CD4-positive, alpha-beta T cell treated with Interleukin-17A for 1 hour (primary cell): ENCODE results near the gene LCK.
"Not testable (repeated sequence)": the region's sequence is repeated elsewhere in the genome, so short reads cannot be mapped to it uniquely, and the experiment has no call there.

Experiments used
- DNase-seq: peaks from one replicate; pipeline ENCODE4 v3.0.0-alpha.2; 2020

The LCK gene

DNA sequence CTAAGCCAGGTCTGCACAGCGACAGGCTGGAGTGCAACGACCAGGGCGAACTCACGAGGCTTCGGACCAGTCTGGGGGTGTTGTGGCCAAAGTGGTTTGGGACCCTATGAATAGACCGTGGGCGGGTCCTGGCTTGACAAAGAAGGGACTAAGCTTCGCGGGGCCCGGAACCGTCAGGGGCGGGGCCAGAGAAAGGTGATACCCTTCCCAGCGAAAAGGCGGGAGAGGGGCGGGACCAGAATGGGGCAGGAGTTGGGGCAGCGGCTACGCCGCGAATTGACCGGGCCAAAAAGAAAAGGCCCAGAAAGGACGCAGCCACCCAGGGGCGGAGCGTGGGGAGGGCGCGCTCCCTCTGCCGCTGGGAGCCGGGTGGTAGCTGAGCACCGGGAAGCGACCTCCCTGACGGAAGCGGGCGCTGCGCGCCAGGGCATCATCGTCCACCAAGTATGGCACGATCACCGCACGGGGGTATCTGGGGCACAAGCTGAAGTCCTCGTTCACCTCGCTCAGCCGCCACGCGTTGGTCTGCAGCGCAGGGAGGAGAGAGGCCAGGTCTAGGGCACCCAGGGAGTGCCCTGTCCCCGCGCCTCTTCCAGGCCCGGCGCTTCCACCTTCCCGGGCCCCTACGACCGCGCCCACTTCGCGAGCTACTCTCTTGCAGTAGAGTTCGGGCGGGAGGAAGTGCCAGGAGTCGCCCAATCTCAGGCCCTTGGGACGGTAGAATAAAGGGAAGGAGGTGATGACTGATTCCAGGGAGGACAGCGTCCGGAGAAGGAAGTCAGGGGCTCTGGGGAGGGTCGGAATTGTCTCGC lies 10.7 kb upstream of the LCK start:
- DNase-seq: peak; percentile 68

DNA sequence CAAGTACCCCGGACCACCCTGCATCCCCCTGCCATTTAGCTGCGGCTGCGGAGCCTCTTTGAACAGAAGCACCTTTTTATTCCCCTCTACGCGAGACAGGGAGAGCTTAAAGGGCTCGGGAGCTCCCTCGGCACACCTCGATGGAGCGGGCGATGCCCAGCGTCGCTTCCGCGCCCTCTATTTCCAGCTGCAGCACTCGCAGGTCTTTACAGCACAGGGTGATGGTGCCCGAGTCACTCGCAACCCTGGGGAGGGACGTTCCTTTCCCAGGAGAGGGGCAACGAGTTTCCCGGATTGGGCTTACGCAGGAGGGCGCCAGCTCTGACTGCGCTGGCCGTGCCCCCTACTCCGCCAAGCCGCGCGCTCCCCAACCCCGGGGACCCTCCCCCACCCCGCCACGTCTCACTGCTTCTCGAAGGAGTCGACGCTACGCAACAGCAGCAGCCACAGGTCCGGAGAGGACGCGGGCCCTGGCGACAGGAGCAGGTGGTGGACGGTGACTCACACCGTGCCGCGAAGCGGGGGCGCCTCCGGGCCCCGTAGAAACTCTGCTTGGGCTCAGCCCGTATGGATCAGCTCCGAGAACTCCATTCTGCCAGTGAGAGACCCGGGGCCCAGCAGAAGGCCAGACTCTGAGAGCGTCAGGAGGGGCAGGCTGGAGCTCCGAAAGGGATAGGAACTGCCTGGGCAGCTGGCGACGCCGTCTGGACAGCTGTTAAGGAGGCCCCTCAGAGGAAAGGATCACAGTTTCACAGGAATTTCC lies 9.9 kb upstream of the LCK start:
- DNase-seq: peak; percentile 39

DNA sequence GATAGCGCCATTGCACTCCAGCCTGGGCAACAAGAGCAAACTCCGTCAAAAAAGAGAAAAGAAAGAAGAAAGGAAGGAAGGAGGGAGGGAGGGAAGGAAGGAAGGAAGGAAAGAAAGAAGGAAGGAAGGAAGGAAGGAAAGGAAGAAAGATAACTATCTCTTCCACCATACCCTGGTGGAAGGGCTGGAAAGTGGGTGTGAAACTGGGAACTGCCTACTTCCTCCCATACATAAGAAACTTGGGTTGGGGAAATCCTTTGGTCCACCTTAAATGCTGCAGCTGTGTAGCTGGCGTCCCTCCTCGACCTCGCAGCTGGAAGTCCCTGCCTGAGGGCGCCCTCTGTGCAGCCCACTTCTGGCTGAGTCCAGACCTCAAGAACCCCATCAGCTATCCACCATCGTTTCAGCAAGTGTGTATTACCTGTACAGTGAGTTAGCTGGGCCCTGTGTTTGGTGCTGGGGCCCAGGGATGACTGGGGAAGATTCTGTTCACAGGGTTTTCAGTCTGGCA lies 8.7 kb upstream of the LCK start:
- no peak for DNase-seq

DNA sequence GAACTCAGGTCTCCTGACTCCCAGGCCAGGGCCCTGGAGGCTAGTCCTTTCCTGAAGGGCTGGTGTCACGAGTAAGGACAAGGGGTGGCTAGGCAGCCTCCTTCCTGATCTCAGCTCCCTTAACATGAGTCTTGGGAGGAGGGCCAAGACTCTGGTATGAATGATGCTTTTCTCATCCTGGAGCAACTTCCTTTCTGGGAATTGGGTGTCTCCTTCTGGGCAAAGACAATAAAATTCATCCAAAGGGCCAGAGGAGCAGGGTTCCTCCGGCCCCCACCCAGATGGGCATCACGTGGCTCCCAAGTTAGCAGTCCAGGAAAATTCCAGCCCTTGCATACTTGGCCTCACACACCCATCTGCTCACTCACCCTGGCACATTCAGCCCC lies 4.2 kb upstream of the LCK start, which contains the start of gene FAM167B:
TSS of gene FAM167B (plus strand) at position 335 of the 386 bp plus-strand sequence. CDS start 200 bp downstream, outside the sequence.
- no peak for DNase-seq

DNA sequence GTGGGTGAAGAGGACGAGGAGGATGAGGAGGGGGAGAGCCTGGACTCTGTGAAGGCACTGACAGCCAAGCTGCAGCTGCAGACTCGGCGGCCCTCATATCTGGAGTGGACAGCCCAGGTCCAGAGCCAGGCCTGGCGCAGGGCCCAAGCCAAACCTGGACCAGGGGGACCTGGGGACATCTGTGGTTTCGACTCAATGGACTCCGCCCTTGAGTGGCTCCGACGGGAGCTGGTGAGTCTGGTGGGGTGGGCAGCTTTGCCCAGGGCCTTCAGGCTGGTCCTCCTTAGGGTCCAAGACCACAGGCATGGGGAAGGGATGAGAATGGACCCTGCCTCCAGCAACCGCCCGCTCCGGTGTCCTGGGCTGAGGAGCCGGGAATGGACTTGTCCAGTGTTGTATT lies 3.6 kb upstream of the LCK start:
- DNase-seq: no peak

DNA sequence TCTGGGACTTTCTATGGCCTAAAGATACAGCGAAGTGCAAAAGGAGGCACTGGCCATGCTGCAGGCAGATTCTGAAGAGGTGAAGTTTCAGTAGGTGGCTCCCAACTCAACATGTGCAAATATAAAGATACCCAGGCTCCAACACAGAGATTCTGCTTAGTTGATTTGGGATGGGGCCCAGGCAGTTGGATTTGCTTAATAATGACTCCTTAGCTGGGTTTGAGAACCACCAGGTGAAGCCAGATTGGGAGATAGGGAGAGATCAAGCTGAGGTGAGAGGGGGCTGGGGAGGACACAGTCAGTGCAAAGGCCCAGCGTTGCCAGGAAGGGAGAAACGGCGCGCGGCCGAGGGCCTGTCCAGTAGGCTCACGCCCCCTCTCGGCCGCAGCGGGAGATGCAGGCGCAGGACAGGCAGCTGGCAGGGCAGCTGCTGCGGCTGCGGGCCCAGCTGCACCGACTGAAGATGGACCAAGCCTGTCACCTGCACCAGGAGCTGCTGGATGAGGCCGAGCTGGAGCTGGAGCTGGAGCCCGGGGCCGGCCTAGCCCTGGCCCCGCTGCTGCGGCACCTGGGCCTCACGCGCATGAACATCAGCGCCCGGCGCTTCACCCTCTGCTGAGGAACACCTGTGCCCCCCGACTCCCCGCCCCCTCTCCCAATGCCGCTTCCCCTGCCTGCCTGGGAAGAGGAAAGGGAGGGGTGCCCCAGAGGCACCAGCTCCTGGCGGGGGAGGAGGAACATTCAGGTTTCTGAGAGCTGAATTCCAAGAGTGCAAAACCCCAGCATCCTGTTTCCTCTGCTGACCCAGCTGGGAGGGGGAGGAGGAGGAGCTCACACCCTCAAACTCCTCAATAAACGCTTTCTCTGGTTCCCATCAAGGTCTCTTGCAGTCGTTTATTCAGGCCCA lies 2.8 kb upstream of the LCK start:
- peak; percentile 78 for DNase-seq

DNA sequence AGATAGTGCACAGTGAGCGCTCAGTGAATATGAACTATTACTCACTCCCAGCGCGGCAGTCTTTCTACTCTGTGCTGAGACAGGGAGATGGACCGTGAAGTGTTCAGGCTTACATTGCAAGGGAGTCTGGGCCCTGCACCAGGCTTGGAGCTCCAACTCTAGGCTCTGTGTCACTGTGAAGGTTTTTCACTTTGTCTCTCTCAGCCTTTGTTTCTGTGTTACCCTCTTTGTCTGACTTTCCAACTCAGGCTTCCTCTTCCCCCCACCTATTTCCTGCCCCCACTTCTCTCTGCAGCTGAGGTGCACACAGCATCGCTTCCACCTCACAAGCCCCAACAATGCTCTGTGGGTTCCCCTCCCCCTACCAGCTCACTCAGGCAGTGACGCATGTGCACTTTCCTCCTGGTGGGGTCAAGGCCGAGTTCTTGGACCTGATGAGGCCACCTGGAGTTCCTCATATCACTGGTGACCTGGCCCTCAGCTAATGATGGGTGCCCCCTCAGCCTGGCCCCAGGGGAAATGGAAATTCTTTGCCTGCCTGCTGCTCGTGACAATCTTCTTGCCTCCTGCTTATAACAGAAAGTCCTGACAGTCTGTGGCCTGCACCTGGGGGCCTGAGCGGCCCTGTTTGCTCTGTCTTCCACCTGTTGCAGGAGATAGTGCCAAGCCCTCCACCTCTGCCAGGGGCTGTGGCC lies 1.1 kb upstream of the LCK start:
- DNase-seq: peak; percentile 91

DNA sequence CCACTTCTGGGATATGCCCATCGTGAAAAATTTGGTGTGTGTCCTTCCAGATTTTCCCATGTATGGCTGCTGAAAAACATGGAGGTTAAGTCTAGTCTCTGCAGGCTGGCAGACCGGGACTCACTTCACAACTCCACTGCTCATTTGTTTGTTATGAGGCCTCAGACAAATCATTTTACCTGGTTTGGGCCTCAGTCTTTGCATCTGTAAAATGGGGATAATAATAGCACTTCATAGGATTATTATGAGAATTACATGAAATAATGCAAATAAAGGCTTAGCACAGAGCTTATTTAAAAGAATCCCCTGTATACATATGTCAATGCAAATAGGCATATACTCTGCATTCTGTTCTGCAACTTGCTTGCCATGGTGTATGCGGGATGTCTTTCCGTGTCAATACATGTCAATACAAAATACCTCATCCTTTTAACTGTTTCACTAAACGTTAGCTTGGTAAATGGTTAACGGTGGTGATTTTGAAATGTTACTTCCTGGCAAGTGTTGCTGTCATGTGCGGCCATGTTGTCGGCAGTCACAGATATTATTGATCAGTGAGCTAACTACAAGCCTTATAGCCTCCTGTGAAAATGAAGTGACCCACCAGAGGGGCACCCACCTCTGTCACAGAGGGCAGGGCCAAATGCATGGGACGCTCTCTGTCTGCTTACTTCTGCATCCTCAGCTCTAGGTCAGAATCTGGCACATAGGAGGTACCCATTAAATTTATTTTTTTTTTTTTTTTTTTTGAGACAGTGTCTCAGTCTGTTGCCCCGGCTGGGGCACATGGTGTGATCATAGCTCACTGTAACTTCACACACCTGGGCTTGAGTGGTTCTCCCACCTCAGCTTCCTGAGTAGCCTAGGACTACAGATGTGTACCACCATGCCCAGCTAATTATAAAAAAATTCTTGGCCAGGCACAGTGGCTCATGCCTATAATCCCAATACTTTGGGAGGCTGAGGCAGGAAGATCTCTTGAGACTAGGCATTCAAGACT lies 4.3 kb downstream of the LCK start:
- peak; percentile 51 for DNase-seq

DNA sequence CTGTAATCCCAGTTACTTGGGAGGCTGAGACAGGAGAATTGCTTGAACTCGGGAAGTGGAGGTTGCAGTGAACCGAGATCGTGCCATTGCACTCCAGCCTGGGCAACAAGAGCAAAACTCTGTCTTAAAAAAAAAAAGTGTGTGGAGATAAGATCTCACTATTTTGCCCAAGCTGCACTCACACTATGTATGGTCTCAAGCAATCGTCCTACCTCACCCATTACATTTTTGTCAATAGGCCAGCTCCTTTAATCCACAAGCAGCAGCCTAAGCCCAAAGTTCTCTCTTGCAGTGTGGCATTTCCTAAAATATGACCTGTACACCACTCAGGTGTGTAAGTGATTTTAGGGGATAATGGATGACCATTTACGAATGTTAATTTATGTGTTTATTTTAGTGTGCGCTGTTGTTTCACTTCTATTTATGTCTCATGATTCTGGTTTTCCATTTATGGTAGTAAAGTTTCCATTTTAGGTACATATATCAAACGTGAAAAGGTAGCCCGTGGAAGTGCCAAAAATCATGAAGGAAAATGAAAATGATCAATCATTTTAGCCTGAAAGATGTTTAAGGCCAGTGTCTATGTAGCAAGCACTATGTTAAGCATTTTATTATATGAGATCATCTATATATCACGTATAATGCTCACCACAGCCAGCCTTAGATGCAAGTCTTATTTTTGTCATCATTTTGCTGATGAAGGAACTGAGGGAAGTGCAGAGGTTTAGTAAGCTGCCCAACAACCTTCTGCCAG lies 5.6 kb downstream of the LCK start:
- peak; percentile 41 for DNase-seq

DNA sequence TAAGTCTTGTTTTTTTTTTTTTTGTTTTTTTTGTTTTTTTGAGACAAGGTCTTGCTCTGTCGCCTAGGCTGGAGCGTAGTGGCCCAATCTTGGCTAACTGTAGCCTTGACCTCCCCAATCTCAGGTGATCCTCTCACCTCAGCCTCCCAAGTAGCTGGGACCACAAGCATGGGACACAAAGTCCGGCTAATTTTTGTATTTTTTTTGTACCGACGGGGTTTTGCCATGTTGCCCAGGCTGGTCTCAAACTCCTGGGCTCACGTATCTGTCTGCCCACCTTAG lies 6.1 kb downstream of the LCK start:
- DNase-seq: no peak

DNA sequence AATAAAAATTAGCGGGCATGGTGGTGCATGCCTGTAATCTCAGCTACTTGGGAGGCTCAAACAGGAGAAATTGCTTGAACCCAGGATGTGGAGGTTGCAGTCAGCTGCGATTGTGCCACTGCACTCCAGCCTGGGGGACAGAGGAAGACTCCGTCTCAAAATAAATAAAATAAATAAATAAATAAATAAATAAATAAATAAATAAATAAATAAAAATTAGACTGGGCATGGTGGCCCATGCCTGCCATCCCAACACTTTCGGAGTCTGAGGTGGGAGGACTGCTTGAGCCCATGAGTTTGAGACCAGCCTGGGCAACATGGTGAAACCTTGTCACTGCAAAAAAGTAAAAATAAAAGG lies 12.2 kb downstream of the LCK start:
- DNase-seq: not testable (repeated sequence)

DNA sequence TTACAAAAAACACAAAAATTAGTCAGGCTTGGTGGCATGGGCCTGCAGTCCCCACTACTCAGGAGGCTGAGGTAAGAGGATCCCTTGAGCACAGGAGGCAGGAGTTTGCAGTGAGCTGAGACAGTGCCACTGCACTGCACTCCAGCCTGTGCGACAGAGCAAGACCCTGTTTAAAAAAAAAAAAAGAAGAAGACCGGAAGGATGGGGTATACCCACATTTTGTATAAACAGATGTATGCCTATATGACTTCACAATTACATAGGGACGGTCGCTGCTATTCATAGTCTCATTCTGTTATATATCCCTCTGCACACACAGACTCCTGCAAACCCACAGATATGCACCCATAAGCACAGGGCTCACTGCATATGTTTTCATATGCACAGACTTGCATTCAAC lies 12.7 kb downstream of the LCK start:
- peak; percentile 23 for DNase-seq

DNA sequence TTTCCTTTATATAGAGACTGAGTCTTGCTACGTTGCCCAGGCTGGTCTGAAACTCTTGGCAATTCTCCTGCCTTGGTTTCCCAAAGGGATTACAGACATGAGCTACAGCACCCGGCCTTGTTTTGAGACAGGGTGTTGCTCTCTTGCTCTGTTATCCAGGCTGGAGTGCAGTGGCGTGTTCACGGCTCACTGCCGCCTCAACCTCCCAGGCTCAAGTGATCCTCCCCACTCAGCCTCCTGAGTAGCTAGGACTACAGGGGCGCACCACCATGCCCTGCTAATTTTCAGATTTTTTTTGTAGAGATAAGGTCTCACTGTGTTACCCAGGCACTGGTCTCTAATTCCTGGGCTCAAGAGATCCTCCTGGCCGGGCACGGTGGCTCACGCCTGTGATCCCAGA lies 14.8 kb downstream of the LCK start:
- no peak for DNase-seq

DNA sequence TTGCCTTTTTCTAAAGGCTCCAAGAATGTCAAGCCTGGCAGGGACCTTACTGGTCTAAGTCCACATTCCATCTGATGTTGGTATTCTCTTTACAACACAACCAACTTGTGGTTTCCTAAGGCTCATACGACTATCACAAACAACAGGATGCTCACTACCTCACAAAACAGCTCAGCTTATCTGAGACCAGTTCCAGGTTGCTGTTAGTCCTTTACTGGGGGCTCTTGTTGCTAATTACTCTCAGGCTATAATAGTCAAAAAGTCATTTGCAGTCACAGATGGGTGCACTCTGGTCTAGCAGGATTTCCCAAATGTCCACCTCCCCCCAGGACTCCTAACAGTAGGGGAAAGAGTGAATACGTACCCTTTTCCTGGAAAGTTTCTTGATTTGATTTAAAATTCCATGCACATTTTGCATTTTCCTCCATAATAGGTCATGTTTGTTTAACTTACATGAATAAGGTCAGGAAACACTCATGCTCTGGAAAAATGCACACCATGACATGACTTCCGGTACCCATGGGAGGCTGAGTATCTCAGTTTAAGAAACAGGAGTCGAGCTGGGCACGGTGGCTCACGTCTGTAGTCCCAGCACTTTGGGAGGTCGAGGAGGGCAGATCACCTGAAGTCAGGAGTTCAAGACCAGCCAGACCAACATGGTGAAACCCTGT lies 16.0 kb downstream of the LCK start:
- peak; percentile 49 for DNase-seq

DNA sequence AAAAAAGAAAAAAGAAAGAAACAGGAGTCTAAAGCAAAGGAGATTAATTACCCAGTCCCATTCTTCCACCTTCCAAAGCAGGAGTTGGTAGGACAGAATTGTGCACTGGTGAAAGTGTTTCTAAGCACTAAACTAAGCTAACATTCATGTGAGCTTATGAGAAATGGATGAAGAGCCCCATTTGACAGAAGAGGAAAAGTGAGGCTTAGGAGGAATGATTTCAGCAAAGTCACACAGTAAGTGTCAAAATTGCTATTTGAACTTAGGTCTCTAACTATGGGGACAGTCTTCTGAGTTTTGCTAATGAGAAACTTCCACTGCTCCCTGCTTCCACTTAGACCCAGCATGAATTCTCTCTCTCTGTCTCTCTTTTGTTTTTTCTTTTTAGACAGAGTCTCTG lies 18.7 kb downstream of the LCK start:
- no peak for DNase-seq

DNA sequence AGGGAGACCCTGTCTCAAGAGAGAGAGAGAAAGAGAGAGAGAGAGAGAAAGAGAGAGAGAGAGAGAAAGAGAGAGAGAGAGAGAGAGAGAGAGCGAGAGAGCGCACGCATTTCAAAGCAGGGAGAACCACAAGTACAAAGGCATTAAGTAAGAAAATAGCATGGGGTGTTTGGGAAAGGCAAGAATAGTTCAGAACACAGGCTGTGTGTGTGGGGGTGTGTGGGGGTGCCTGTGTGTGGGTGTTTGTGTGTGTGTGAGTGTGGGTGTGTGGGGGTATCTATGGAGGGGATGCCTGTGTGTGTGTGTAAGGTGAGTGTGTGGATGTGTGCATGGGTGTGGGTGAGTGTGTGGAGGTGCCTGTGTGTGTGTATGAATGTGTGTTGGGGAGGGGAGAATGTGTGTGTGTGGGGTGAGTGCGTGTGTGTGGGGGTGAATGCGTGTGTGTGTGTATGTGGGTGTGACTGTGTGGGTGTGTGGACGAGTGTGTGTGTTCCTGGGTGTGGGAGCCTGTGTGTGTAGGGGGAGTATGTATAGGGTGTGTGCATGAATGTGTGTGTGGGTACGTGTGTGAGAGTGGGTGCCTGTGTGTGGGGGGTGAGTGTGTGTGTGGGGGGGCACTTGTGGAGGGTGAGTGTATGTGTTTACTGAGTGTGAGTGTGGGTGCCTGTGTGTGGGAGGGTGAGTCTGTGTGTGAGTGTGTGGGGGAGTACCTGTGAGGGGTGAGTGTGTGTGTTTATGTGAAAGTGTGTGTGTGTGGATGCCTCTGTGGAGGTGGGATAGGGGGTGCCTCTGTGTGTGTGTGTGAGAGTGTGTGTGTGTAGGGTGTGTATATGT lies 21.7 kb downstream of the LCK start:
- DNase-seq: peak; percentile 57

DNA sequence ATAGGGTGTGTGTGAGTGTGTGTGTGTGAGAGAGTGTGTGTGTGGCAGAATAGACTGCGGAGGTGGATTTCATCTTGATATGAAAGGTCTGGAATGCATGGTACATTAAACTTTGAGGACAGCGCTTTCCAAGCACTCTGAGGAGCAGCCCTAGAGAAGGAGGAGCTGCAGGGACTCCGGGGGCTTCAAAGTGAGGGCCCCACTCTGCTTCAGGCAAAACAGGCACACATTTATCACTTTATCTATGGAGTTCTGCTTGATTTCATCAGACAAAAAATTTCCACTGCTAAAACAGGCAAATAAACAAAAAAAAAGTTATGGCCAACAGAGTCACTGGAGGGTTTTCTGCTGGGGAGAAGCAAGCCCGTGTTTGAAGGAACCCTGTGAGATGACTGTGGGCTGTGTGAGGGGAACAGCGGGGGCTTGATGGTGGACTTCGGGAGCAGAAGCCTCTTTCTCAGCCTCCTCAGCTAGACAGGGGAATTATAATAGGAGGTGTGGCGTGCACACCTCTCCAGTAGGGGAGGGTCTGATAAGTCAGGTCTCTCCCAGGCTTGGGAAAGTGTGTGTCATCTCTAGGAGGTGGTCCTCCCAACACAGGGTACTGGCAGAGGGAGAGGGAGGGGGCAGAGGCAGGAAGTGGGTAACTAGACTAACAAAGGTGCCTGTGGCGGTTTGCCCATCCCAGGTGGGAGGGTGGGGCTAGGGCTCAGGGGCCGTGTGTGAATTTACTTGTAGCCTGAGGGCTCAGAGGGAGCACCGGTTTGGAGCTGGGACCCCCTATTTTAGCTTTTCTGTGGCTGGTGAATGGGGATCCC lies 22.5 kb downstream of the LCK start:
- peak; percentile 85 for DNase-seq
